Stimulated activated CD4-positive, alpha-beta T cell treated with anti-CD3 and anti-CD28 coated beads, Interleukin-4, amount 100 ng/mL, for 1 hour (primary cell): ENCODE data around the gene HUNK.
"Not testable (repeated sequence)": the region's sequence is repeated elsewhere in the genome, so short reads cannot be mapped to it uniquely, and the experiment has no call there.

Experiments used
- DNase-seq: peaks from one replicate; pipeline ENCODE4 v3.0.0-alpha.2; 2020

HUNK gene

DNA sequence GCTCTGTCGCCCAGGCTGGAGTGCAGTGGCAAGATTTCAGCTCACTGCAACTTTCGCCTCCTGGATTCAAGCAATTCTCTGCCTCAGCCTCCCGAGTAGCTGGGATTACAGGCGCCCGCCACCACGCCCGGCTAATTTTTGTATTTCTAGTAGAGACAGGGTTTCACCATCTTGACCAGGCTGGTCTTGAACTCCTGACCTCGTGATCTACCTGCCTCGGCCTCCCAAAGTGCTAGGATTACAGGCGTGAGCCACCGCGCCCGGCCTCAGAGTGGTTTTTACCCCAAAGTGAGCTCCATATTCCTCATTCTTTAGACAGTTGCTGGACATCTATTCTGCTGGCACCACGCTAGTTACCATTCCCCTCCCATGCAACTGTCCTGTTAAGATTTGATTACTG, 1.4 kb upstream of the HUNK start:
- not testable (repeated sequence) for DNase-seq

DNA sequence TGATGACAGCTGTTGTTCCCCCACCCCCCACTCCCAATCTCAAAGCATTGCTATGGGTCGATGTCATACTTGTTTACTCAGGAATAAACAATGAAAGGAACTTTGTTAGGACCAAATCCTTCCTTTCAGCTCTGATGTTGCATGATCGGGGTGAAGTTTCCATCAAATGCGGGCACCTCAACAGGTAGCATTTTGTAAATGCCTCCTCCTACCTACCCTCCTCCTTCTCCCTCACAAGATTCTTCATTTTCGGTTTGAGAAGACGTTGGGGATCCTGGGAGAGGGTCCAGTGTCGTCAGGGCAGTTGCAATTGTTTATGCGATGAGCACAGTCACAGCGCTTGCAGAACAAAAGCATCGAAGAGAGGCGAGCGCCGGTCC, 758 bp upstream of the HUNK start:
- no peak for DNase-seq

GRCh38 chr21:31873275-31873695, 465 bp downstream of the HUNK start:
- DNase-seq, result no peak

DNA sequence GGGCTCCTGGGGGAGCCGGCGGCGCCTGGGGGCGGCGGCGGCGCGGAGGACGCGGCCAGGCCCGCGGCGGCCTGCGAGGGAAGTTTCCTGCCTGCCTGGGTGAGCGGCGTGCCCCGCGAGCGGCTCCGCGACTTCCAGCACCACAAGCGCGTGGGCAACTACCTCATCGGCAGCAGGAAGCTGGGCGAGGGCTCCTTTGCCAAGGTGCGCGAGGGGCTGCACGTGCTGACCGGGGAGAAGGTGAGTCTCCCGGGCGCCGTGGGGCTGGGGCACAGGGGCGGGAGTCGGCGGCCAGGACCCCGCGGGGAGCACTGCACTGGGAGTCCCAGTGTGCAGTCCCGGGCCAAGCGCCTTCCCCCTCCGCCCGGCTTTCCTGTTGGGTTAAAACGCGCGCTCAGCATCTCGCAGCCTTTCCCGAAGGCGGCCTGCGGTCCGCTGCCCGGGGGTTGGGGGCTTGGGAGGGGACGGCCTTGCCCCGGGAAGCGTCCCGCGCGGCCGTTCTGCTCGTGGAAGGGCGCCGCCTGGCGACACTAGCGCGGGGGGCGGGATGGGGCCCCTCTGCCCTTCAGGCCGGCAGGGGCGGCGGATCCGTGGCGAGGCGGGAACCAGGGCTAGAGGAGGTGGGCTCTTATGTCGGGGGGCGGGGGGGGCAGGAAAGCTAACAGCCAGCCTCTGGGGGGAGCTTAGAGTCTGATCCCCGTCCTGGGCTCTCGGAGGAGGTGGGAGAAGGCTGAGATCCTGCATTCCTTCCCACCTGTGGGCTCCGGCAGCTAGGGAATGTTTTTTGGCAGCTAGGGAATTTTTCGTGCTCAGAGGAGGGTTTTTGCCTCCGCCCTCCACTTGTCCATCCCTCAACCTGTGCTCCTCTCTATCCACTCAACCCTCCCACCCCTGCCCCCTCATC, 1.1 kb downstream of the HUNK start:
- peak; percentile 62 for DNase-seq

- no peak for DNase-seq
Observed at GRCh38 chr21:31874812-31875212, 2.0 kb downstream of the HUNK start.

DNA sequence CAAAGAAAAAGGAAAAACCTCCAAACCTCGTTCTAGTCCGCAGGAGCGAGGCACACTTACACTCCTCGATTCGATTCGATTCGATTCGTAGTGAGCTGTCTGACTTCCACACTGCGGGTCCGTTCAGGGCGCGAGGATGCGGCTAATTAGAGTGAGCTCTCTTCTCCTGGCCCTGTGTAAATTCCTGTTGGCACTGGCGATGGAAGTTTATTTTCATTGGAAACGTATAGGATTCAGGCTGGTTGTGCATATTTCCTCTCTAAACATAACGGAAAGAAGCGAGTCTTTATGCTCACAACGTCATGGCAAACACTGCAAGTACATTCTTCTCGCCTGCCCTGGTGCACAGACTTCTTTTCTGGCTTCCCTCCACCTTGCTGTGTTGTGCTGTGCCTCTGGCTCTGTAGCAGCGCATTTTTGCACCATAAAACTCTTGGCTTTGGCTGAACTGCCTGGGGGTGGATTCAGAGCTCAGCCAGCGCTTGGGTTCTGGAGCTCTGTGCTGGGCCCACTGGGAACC, 2.7 kb downstream of the HUNK start:
- DNase-seq, result no peak

DNA sequence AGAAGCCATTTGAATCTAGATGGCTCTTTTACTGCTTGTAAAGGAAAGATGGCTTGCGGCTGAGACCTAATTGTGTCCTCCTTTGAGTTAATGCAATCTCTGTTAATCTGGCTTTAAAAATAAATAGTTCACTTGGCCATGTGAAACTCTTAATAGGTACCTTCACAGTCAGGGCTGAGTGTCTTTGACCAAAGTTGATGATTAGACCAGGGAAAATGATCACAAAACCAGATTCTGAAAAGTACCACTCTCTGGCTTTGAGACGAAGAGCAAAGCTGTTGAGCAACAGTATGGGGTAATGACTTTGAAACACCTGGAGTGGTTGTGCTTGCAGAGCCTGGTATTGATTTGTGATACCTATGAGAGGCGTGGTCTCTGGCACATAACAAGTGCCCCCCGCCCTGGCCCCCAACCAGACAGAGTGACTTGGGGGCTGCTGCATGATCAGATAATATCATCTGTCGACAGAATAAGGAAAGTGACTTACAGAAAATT, 4.7 kb downstream of the HUNK start:
- no peak for DNase-seq

DNA sequence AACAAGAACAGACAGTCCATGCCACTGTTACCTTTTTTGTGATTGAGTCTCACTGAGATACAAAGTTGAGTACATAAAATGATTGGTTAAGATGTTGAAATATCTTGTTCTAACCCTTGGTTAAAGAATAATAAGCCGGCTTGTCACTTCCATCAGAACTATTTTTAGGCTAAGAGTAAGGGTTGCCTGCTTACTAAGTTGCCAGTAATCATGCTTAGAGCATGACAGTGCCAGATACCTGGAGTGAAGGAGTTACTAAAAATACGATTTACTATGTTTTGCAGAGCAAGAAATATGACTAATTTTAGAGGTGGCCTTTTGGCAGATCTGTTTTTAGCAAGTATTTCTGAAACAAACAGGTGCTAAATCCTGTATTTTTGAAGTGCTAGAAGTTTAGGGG, 6.0 kb downstream of the HUNK start:
- no peak for DNase-seq

DNA sequence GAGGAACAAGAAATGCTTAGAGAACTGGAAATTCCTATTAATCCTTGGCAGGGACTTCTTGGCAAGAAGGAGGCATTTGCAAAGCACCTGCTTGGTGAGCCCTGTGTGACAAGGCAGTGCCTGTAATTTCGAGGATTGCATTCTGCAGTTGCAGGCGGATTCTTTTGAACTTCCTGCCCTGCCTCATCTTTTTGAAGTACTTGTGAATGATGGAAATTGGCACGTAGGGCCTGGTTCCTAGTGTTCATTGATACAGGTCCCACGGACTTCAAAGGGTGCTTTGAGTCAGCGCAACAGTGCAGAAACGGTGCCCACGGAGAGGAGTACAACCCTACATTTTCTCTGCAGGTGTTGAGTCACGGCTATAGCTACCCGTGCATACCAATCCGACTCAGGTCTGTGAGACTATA, 6.4 kb downstream of the HUNK start:
- DNase-seq, result no peak

- no peak for DNase-seq
Observed at GRCh38 chr21:31879911-31880310, 7.1 kb downstream of the HUNK start.

GRCh38 chr21:31880816-31881215, 8.0 kb downstream of the HUNK start:
- DNase-seq, result no peak

DNA sequence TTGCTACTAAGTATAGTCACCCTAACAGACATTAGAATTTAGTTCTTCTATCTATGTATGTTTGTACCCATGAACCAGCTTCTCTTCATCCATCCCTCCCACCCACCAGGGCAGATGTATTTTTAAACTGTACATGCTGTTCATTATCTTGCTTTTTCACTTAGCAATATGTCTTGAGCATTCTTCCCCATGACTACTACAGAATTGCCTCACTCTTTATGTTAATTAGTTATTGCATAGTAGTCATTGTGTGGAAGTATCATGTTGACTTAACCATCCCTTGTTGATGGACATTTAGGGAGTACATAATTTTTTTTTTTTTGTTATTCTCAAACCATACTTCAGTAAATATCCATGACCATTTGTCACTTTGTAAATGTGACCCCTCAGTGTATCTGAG, 9.9 kb downstream of the HUNK start:
- DNase-seq, result no peak

DNA sequence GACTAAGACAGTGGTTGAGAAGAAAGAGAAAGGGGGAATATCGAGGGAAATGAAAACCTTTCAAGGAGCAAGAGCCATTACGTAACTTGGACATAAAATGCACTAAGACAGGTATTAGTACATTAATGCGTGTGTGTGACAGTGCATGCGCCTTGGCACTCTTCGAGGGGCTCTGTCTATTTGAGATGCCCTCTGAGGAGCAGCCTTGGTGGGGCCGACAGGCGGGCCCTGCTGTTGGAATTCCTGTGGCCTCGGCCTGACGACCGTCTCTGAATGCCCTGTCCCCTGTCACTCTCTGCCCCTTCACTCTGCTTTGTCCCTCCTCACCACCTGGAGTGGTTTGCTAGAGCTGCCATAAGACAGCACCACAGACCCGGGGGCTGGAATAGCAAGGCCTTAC, 12.3 kb downstream of the HUNK start:
- DNase-seq, result no peak

- no peak for DNase-seq
Observed at GRCh38 chr21:31886915-31887314, 14.1 kb downstream of the HUNK start.

DNA sequence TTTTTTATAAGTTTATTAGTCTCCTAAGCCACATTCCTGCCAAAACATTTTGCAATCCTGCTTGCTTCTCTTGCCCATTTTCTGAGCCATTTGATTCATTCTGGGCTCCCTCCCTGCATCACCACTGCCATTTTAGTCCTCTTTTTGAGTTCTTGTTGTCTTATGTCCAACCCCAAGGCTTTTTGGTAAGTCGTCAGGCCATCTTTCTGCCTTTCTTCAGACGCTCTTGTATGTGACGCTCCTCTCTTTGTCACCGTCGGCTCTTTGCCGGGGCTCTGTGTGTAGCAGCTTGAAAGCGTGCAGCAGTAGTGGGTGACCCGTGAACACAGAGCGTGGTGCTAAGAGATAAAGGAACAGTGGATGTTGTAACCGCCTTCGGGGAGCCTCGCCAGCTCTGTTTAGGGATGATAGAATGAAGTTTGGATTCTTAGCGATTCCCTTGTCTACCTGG, 14.6 kb downstream of the HUNK start:
- DNase-seq, result no peak

GRCh38 chr21:31888936-31889371, 16.1 kb downstream of the HUNK start:
- no peak for DNase-seq

DNA sequence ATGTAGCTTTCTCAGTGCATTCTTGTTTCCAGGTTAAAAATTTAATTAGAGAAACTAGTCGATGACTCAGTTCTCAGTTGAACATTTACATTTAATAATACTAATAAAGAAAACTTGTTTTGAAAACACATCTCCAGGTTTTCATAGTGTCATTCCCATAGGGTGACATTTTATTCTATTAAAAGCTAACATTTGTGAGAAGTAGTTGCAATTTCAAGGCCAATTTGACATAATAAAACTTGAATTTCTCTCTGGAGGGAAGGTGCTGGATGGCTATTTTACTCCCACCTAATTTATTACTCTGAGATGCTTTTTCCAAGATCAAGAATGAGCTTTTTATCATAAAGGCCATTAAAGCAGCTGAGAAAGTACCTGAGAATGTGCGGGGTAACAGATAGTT, 16.6 kb downstream of the HUNK start:
- no peak for DNase-seq

DNA sequence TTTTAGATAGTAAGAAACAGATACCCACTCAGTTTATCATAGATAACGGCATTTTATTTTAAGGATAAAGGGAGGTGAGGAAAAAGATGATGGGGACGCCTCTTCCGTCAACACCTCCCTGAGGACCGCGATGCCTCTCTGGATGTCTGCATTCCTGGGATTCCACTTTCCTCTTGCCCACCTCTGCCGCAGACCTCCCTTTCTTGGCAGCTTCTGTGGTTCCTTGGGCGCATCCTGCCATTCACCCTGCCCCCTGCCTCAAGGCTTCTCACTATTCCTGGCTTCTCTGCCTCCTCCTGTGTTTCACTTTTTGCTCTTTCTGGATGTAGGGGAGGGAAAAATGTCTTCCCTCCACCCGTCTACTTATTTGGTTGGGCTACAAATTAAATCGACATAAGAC, 19.9 kb downstream of the HUNK start:
- DNase-seq, result no peak

DNA sequence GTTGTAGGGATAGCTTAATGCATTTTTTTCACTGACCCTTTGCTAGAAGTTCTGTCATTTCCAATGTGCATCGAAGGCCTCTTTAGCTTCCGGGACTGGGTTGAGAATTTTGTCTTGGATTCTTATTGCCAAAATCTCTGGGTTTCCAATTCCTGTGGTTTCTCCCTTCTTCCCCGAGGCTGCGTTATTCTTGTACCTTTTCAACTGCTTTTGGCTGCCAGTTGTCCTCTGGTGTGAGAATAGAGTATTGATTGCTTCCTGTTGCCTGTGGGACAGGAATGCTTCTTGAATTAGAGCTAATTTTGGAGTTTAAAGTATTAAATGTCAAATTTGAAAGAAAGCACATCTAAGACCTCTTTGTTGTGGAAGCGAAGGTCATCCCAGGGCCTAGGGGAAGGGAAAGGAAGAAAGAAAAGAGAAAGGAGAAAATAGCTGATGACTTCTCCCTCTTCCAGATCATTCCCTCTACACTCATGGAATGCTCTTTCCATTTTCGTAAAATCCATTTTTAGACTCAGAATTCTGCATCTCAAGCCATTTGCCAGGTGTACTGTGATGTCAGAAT, 21.1 kb downstream of the HUNK start:
- DNase-seq, result no peak

DNA sequence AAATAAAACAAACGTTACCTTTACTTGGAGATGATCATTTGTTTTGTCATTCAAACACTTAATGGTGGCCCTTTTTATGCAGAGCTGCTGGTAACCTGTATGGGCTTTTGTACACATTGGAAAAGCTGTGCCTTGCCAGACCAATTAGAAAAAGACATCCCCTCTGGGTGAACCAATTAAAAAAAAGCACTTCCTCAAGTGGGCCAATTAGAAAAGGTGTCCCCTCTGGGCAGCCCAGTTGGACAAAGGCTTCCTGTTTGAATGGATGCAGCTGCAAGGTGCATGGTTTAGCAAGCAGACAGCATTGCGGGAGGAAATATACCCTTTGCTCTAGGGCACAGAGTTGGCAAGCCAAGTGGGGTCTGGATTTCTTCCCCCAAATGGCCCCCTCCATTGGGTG, 21.6 kb downstream of the HUNK start:
- no peak for DNase-seq

GRCh38 chr21:31895077-31895835, 22.4 kb downstream of the HUNK start:
- no peak for DNase-seq

- no peak for DNase-seq
Observed at GRCh38 chr21:31896019-31896418, 23.2 kb downstream of the HUNK start.

DNA sequence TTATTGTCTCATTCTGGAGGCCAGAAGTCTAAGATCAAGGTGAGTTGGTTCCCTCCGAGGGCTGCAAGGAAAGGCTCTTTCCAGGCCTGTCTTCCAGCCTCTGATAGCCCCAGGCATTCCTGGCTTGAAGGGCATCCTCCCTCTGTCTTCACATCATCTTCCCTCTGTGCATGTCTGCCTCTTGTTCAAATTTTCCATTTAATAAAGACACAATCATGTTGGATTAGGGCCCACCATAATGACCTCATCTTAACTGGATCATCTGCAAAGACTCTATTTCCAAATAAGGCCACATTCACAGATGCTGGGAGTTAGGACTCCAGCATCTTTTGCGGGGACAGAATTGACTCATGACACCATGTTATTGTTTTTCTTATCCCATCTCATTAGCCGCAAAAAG, 24.5 kb downstream of the HUNK start:
- no peak for DNase-seq
